ENCODE results near the gene PRKCE. TPM values are rescaled to one million over a fixed set of nuclear protein-coding genes. Genes with fewer than 3 reads are reported as not detected.

PRKCE gene
- total and polyA plus RNA-seq, 2 experiments from 2014 or later = 0.94 to 1.2 TPM

DNA sequence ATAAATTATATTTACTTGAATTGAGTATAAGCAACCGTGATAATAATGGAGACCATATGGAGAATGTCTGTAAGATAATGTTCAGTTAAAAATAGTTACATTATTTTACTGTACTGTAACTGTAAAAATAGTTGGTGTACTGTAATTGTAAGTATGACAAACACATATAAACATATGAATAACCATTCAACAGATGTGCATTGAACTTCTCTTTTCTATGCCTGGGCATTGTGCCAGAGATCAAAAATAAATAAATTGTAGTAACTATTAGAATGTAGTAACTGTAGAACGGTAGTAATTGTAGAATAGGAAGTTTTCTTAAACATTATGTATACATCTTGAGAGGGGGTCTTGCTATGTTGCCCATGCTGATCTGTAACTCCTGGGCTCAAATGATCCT, 358.3 kb downstream of the PRKCE start:
- H3K9me3 Mint-ChIP-seq = no peaks in the 10 kb centered on the region
- Histone ChIP-seq H3K36me3 (ENCODE audit: insufficient read depth) (no peaks in the 10 kb centered on the region), H3K4me2 (no peak overlapping the region), H3K4me1 (ENCODE audit: insufficient read depth) (no peaks in the 10 kb centered on the region), H3K4me3 (no peak overlapping the region), H3K9me2 (ENCODE audit: insufficient read depth) (0 out of 2 replicates have a peak, but pooled peaks cover 9% of the 10 kb centered on the region), H3F3A (replicated peaks; ENCODE audit: low read depth) (no peaks in the 10 kb centered on the region), H3K27me3 (ENCODE audit: insufficient read depth) (no peaks in the 10 kb centered on the region), H3K27ac (ENCODE audit: low read depth) (no peak overlapping the region), H2AFZ (no peak overlapping the region), H3K79me2 (replicated peaks; ENCODE audit: insufficient read depth) (no peaks in the 10 kb centered on the region), H4K20me1 (replicated peaks; ENCODE audit: insufficient read depth) (no peaks in the 10 kb centered on the region)
- peaks cover 4% of the 10 kb centered on the region for H3K27me3 Mint-ChIP-seq (ENCODE audit: insufficient read depth, low read depth, poor library complexity)
- DNase-seq (ENCODE audit: low spot score) (no peak), ATAC-seq (no peak)
- peaks cover 12% of the 10 kb centered on the region for H3K4me1 Mint-ChIP-seq
- no peaks in the 10 kb centered on the region for H3K36me3 Mint-ChIP-seq (ENCODE audit: low read depth)
- no peak for TF ChIP-seq ZNF462 (CRISPR knock-in tag; IDR thresholded peaks at IDR 0.05)
- no peak for TF ChIP-seq ZNF114 (CRISPR knock-in tag; IDR thresholded peaks at IDR 0.05)
- no peak for TF ChIP-seq STAT1 (IDR thresholded peaks at IDR 0.05; ENCODE audit: unreplicated experiment)
- no peak for TF ChIP-seq CTCF (conservative IDR thresholded peaks at IDR 0.05; ENCODE audit: low read depth in 2 of 2)
- TF ChIP-seq JUNB (IDR thresholded peaks at IDR 0.05; ENCODE audit: unreplicated experiment) = no peak
- TF ChIP-seq, protein P1, sequence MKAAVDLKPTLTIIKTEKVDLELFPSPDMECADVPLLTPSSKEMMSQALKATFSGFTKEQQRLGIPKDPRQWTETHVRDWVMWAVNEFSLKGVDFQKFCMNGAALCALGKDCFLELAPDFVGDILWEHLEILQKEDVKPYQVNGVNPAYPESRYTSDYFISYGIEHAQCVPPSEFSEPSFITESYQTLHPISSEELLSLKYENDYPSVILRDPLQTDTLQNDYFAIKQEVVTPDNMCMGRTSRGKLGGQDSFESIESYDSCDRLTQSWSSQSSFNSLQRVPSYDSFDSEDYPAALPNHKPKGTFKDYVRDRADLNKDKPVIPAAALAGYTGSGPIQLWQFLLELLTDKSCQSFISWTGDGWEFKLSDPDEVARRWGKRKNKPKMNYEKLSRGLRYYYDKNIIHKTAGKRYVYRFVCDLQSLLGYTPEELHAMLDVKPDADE (IDR thresholded peaks at IDR 0.05) = no peak
- TF ChIP-seq EZH2phosphoT487 (IDR thresholded peaks at IDR 0.05; ENCODE audit: unreplicated experiment) = no peak
- no peak for TF ChIP-seq CREB1 (CRISPR knock-in tag; IDR thresholded peaks at IDR 0.05; ENCODE audit: low read depth)
- TF ChIP-seq POLR2AphosphoS5 (IDR thresholded peaks at IDR 0.05; ENCODE audit: low read depth) = no peak
- no peak for TF ChIP-seq REST (IDR thresholded peaks at IDR 0.05; ENCODE audit: unreplicated experiment)
- no peak for TF ChIP-seq NANOG (IDR thresholded peaks at IDR 0.05; ENCODE audit: borderline replicate concordance)
- TF ChIP-seq ZNF331 (CRISPR knock-in tag; IDR thresholded peaks at IDR 0.05; ENCODE audit: low read depth) = no peak
- no peak for TF ChIP-seq EZH2 (IDR thresholded peaks at IDR 0.05; ENCODE audit: low read depth, unreplicated experiment)
- no peak overlapping the region for H3K27ac Mint-ChIP-seq
- H3K4me3 Mint-ChIP-seq = no peak overlapping the region
